Measurements from ENCODE around the gene UBTD2. TPM values are rescaled to one million over a fixed set of nuclear protein-coding genes. Genes with fewer than 3 reads are reported as not detected.

Gene UBTD2
- total and polyA plus RNA-seq, 9 donors: 48.8 to 79.8 (median 61.2) TPM

DNA sequence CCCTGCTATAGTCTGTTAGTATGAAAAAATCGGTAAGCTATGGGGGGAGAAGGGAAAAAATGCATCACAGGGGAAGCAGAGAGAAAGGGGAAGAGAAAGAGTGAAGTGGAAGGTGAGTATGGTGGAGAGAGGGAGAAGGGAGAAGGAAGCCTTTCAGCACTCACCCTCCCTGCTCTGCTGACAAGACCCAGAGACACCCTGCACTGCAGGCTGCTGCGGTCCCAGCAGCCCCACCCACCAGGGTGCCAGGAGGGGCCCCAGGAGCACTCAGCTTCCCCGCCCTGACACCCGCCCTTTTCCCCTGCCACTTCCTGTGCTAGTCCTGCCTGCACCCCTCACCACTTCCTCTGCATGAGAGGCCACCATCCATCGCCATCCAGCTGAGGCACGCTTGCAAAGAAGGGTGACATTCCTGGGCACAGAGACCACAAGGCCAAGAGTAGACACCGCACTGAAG lies 108.3 kb downstream of the UBTD2 start:
- H3K27ac ChIP-seq (ENCODE audit: low read length): no peak overlapping the region
- peaks cover 30% of the 10 kb centered on the region for H3K4me1 ChIP-seq (ENCODE audit: control insufficient read depth, insufficient read depth, low read length)

DNA sequence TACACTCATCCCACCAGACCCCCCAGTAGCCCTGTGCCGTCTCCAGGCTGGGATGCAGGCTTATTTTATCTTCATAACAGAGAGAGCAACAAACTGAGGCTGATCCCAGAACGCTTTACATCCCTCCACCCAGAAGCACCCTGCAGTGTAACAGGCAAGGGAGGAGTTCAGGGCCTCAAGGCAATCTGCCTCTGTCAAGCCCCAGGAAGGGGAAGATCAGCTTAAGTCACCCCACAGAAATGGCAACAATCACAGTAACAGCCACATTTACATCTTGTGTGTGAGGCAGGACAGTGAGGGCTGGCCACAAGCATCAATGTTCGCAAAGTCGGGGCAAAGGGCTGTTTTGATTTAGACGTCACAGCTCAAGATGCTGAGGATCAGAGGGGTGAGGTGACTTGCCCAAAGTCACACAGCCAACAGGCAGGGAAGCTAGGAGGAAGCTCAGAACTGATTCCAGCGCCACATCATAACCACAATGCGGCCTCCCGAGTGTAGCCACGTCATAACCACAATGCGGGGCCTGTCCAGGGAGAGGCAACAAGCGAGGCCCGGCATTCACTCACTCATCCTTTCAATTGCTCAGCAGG lies 109.9 kb downstream of the UBTD2 start:
- 86% methylated on average over 3 of the region's 12 CpGs for WGBS (ENCODE audit: insufficient coverage)
- no peak overlapping the region for H3K27ac ChIP-seq (ENCODE audit: low read length)
- no peak overlapping the region for H3K4me3 ChIP-seq (ENCODE audit: low read length)

More for the DNA sequence above, 108.3 kb downstream of the UBTD2 start:
- 62% methylated on average over 7 of the region's 7 CpGs for WGBS (ENCODE audit: insufficient coverage)
- H3K4me3 ChIP-seq (ENCODE audit: low read length): no peak overlapping the region
- peaks cover 9% of the 10 kb centered on the region for H3K36me3 ChIP-seq (ENCODE audit: control insufficient read depth, insufficient read depth, low read length)
- DNase-seq: peak; percentile 58
- H3K27me3 ChIP-seq (ENCODE audit: control insufficient read depth, insufficient read depth, low read length): no peaks in the 10 kb centered on the region
- H3K9me3 ChIP-seq (replicated peaks; ENCODE audit: control insufficient read depth, low read depth, low read length): no peaks in the 10 kb centered on the region

DNA sequence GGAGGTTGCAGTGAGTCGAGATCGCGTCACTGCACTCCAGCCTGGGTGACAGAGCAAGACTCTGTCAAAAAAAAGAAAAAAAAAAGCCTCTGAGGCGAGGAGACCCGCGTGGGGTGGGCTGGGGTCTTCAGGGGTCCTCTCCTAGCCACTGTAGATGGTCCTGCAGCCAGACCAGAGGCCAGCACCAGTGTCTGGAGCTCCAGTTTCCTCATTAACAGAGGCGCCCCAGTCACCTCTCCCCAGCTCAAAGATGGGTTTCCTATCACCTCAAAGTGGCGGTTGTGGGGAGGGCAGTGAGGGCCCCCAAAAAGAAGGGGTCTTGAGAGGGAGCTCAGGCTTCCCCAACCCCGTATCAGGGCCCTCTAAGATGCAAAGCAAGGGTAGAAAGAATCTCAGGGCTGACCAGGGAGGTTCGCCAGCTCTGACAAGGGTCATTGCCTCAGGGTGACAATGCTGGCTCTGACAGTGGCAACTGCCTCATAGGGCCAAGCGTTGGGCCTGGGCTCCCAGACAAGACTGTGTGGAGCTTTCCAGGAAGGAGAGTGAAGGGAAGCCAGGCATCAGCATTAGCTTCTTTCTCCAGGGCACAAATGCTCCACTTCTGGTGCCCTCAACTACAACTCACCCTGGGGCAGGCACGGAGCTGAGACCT lies 110.5 kb downstream of the UBTD2 start:
- Histone ChIP-seq H3K4me3 (ENCODE audit: low read length) (no peak overlapping the region), H3K9me3 (replicated peaks; ENCODE audit: control insufficient read depth, low read depth, low read length) (no peaks in the 10 kb centered on the region), H3K27ac (ENCODE audit: low read length) (no peak overlapping the region), H3K4me1 (ENCODE audit: control insufficient read depth, insufficient read depth, low read length) (peaks cover 29% of the 10 kb centered on the region), H3K36me3 (ENCODE audit: control insufficient read depth, insufficient read depth, low read length) (peaks cover 10% of the 10 kb centered on the region), H3K27me3 (ENCODE audit: control insufficient read depth, insufficient read depth, low read length) (no peaks in the 10 kb centered on the region)
- WGBS (ENCODE audit: insufficient coverage): 82% methylated on average over 7 of the region's 12 CpGs
- no peak for DNase-seq

More for the DNA sequence above, 109.9 kb downstream of the UBTD2 start:
- H3K36me3 ChIP-seq (ENCODE audit: control insufficient read depth, insufficient read depth, low read length): peaks cover 10% of the 10 kb centered on the region
- no peaks in the 10 kb centered on the region for H3K27me3 ChIP-seq (ENCODE audit: control insufficient read depth, insufficient read depth, low read length)
- DNase-seq: no peak
- H3K9me3 ChIP-seq (replicated peaks; ENCODE audit: control insufficient read depth, low read depth, low read length): no peaks in the 10 kb centered on the region
- peaks cover 23% of the 10 kb centered on the region for H3K4me1 ChIP-seq (ENCODE audit: control insufficient read depth, insufficient read depth, low read length)

DNA sequence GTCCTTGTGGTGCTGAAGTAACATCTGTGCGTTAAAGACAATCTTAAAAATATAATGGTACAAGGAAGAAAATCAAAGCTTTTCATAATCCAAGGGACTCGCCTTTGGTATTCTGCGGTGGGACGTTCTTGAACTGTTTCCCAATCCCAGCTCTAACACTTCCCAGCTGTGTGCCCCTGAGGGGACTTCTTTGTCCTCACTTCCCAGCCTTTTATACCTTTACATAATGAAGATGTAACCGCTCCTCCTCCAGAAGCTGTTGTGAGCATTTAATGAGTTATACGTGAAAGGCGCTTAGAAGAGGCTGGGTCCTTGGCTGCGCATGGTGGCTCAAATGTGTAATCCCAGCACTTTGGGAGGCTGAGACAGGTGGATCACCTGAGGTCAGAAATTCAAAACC lies 112.4 kb downstream of the UBTD2 start:
- no CpG with 5 or more reads among the region's 8 CpGs for WGBS (ENCODE audit: insufficient coverage)
- Histone ChIP-seq H3K36me3 (ENCODE audit: control insufficient read depth, insufficient read depth, low read length) (peaks cover 10% of the 10 kb centered on the region), H3K9me3 (replicated peaks; ENCODE audit: control insufficient read depth, low read depth, low read length) (no peaks in the 10 kb centered on the region), H3K4me1 (ENCODE audit: control insufficient read depth, insufficient read depth, low read length) (peaks cover 40% of the 10 kb centered on the region), H3K27me3 (ENCODE audit: control insufficient read depth, insufficient read depth, low read length) (no peaks in the 10 kb centered on the region), H3K4me3 (ENCODE audit: low read length) (no peak overlapping the region), H3K27ac (ENCODE audit: low read length) (no peak overlapping the region)
- DNase-seq: no peak

DNA sequence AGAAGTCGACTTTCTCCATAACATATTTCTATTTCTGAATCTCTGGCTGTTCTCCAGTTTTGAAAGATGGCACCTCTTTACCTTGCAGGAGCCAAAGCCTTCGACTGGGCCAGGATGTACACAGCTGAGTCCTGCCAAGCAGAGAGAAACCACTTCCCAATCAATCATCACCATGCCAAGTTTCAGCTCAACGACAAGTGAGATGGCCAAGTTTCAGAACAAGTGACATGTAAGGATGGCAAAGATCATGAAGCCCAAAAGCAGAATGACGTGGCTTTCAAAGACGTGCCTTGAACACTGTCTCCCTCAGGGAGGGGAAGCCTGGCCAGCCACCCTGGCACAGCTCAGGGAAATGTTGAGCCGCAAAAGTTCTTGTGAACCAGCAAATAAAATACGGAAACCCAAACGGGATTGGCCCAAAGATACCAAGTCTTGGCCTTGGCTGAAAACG lies 113.3 kb downstream of the UBTD2 start:
- DNase-seq: no peak

DNA sequence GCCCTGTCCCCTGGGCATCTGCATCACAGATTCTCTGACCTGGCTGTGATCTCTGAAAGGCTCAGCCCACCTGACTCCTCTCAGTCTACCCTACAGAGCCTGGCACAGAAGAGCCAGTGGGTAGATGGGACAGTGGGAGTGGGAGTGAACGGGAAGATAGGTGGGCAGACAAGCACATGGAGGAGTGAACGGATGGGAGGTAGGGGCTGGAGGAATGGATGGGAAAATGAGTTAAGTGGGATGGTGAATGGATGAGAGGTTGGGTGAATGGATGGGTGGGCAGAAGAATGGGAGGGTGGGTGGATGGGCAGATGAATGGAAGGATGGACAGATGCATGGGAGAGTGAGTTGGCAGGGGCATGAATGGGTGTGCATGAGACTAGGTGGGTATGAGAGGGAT lies 114.3 kb downstream of the UBTD2 start:
- H3K27ac ChIP-seq (ENCODE audit: low read length): no peak overlapping the region

More for the DNA sequence above, 113.3 kb downstream of the UBTD2 start:
- H3K9me3 ChIP-seq (replicated peaks; ENCODE audit: control insufficient read depth, low read depth, low read length): no peaks in the 10 kb centered on the region
- no peak overlapping the region for H3K4me3 ChIP-seq (ENCODE audit: low read length)
- 83% methylated on average over 7 of the region's 9 CpGs for WGBS (ENCODE audit: insufficient coverage)
- no peak overlapping the region for H3K27ac ChIP-seq (ENCODE audit: low read length)
- peaks cover 42% of the 10 kb centered on the region for H3K4me1 ChIP-seq (ENCODE audit: control insufficient read depth, insufficient read depth, low read length)
- H3K27me3 ChIP-seq (ENCODE audit: control insufficient read depth, insufficient read depth, low read length): no peaks in the 10 kb centered on the region
- H3K36me3 ChIP-seq (ENCODE audit: control insufficient read depth, insufficient read depth, low read length): peaks cover 10% of the 10 kb centered on the region

DNA sequence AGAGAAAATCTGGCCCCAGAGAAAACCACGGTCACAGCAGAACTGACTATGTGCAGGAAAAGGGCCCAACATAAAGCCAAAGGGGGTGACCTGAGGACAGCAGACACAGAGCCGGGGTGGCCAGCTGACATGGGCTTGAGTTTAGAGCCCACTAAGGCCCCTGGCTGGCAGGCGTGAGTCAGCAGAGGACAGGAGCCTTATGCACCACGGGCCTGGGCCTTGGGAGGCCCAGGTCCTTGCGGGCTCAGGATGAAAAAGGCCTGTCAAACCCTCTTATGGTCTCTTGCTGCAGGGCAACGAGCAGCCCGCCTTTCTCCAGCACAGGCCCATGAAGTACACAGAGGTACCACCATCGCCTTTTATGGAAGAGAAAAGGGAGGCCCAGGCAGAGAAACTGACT lies 115.3 kb downstream of the UBTD2 start:
- no peak overlapping the region for H3K4me3 ChIP-seq (ENCODE audit: low read length)
- H3K4me1 ChIP-seq (ENCODE audit: control insufficient read depth, insufficient read depth, low read length): peaks cover 54% of the 10 kb centered on the region
- H3K36me3 ChIP-seq (ENCODE audit: control insufficient read depth, insufficient read depth, low read length): peaks cover 8% of the 10 kb centered on the region
- H3K27ac ChIP-seq (ENCODE audit: low read length): peak overlapping the region; percentile 69
- 58% methylated on average over 8 of the region's 8 CpGs for WGBS (ENCODE audit: insufficient coverage)
- H3K9me3 ChIP-seq (replicated peaks; ENCODE audit: control insufficient read depth, low read depth, low read length): no peaks in the 10 kb centered on the region
- H3K27me3 ChIP-seq (ENCODE audit: control insufficient read depth, insufficient read depth, low read length): no peaks in the 10 kb centered on the region
- no peak for DNase-seq

More for the DNA sequence above, 114.3 kb downstream of the UBTD2 start:
- Histone ChIP-seq H3K27me3 (ENCODE audit: control insufficient read depth, insufficient read depth, low read length) (no peaks in the 10 kb centered on the region), H3K4me1 (ENCODE audit: control insufficient read depth, insufficient read depth, low read length) (peaks cover 46% of the 10 kb centered on the region), H3K4me3 (ENCODE audit: low read length) (no peak overlapping the region), H3K36me3 (ENCODE audit: control insufficient read depth, insufficient read depth, low read length) (peaks cover 10% of the 10 kb centered on the region), H3K9me3 (replicated peaks; ENCODE audit: control insufficient read depth, low read depth, low read length) (no peaks in the 10 kb centered on the region)
- no peak for DNase-seq
- 92% methylated on average over 2 of the region's 2 CpGs for WGBS (ENCODE audit: insufficient coverage)

DNA sequence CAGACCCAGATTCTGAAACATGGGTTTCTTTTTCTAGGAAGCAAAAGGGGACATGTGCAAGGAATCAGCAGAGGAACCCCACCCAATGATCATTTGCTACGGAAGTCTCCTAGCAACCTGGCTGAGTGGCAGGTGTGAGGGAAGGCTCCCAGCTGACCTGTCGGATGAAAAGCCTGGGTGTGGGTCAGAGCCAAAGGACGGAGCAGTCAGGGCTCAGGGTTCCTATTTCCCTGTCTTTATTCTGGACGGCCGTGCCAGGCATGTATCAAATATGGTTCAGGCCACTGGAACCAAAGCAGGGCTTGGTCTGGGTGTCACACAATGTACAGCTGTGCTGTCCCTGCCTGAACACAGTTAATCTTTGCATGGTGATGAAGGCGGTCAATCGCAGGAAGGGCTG lies 115.7 kb downstream of the UBTD2 start:
- peak overlapping the region; percentile 69 for H3K27ac ChIP-seq (ENCODE audit: low read length)
- no peaks in the 10 kb centered on the region for H3K27me3 ChIP-seq (ENCODE audit: control insufficient read depth, insufficient read depth, low read length)
- 35% methylated on average over 7 of the region's 7 CpGs for WGBS (ENCODE audit: insufficient coverage)
- peaks cover 58% of the 10 kb centered on the region for H3K4me1 ChIP-seq (ENCODE audit: control insufficient read depth, insufficient read depth, low read length)
- H3K9me3 ChIP-seq (replicated peaks; ENCODE audit: control insufficient read depth, low read depth, low read length): no peaks in the 10 kb centered on the region
- peak; percentile 61 for DNase-seq
- peaks cover 8% of the 10 kb centered on the region for H3K36me3 ChIP-seq (ENCODE audit: control insufficient read depth, insufficient read depth, low read length)
- no peak overlapping the region for H3K4me3 ChIP-seq (ENCODE audit: low read length)

DNA sequence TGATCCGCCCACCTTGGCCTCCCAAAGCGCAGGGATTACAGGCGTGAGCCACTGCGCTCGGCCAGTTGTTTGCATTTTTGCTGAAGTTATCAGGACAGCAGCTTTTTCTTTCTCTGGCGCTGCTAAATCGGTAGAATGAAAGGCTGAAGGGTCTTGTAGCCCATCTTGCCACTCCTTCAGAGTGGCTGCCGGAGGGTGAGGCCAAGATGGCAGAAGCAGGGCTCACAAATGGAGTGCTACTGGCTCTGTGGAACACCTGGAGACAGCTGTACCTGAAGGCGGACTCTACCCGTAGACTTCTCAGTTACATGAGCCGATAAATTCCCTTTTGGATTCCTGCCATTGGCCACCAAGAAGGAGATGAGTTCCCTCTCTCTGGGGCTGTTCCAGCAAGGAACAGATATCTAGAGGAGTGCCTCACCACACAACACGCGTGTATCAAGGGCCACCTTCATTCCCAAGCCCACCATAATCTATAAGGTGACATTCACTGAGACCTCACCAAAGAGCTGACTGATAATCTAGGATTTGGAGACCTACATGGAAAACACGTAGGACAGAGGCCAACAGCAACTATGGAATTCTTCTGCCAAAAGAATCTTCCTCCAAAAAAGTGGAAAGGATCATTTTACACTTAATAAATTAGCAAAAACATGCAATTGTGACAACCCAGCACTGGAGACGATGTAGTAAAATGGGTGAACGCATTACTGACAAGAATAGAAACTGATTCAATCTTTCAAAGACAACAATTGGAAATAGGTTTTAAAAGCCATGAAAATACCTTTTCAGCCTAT lies 117.3 kb downstream of the UBTD2 start:
- Histone ChIP-seq H3K27me3 (ENCODE audit: control insufficient read depth, insufficient read depth, low read length) (no peaks in the 10 kb centered on the region), H3K27ac (ENCODE audit: low read length) (no peak overlapping the region)
- peak; percentile 83 for DNase-seq

DNA sequence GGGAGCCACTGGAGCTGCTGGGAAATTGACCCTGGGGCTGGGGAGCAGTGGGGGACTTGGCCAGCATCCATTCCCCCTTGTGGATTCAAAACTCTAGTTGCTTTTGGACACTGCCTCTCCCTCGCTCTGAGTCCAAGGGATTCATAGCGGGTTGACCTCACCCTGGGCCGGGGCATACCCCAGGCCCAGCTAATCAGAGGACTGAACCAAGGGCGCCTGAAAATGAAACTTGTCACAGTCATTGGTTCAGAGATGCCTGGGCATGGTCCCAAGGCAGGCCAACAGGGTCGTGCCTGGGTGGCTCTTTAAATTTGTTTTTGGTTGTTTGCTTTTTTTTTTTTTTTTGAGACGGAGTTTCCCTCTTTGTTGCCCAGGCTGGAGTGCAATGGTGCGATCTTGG lies 118.1 kb downstream of the UBTD2 start:
- peaks cover 3% of the 10 kb centered on the region for H3K36me3 ChIP-seq (ENCODE audit: control insufficient read depth, insufficient read depth, low read length)
- H3K4me1 ChIP-seq (ENCODE audit: control insufficient read depth, insufficient read depth, low read length): peaks cover 65% of the 10 kb centered on the region
- H3K27ac ChIP-seq (ENCODE audit: low read length): peak overlapping the region; percentile 86
- DNase-seq: no peak
- no peaks in the 10 kb centered on the region for H3K9me3 ChIP-seq (replicated peaks; ENCODE audit: control insufficient read depth, low read depth, low read length)
- no peak overlapping the region for H3K4me3 ChIP-seq (ENCODE audit: low read length)
- WGBS (ENCODE audit: insufficient coverage): 88% methylated on average over 4 of the region's 7 CpGs
- H3K27me3 ChIP-seq (ENCODE audit: control insufficient read depth, insufficient read depth, low read length): no peaks in the 10 kb centered on the region

More for the DNA sequence above, 117.3 kb downstream of the UBTD2 start:
- H3K9me3 ChIP-seq (replicated peaks; ENCODE audit: control insufficient read depth, low read depth, low read length): no peaks in the 10 kb centered on the region
- H3K4me1 ChIP-seq (ENCODE audit: control insufficient read depth, insufficient read depth, low read length): peaks cover 66% of the 10 kb centered on the region
- H3K36me3 ChIP-seq (ENCODE audit: control insufficient read depth, insufficient read depth, low read length): peaks cover 4% of the 10 kb centered on the region
- H3K4me3 ChIP-seq (ENCODE audit: low read length): no peak overlapping the region
- WGBS (ENCODE audit: insufficient coverage): 77% methylated on average over 9 of the region's 16 CpGs
